Measurements from ENCODE around the gene B3GLCT.
"Not testable (repeated sequence)": the region's sequence is repeated elsewhere in the genome, so short reads cannot be mapped to it uniquely, and the experiment has no call there.

B3GLCT gene

GRCh38 chr13:31199527-31199848 is 287 bp upstream of the B3GLCT start:
- no peaks in the 10 kb centered on the region for H3K9me3 Mint-ChIP-seq
- H3K4me3 Mint-ChIP-seq: peak overlapping the region; percentile 91
- DNase-seq (ENCODE audit: low spot score in 2 of 2) (no peak), ATAC-seq (ENCODE audit: low read depth) (peak; percentile 18)
- H3K36me3 Mint-ChIP-seq: peaks cover 4% of the 10 kb centered on the region
- peak overlapping the region; percentile 93 for H3K27ac Mint-ChIP-seq
- H3K4me1 Mint-ChIP-seq: peaks cover 12% of the 10 kb centered on the region
- H3K27me3 Mint-ChIP-seq: no peaks in the 10 kb centered on the region

GRCh38 chr13:31200637-31200971 is 829 bp downstream of the B3GLCT start:
- Mint-ChIP-seq H3K27me3 (no peaks in the 10 kb centered on the region), H3K36me3 (no peaks in the 10 kb centered on the region), H3K9me3 (no peaks in the 10 kb centered on the region), H3K27ac (peak overlapping the region; percentile 32), H3K4me3 (peak overlapping the region; percentile 79), H3K4me1 (peaks cover 12% of the 10 kb centered on the region)
- ATAC-seq (ENCODE audit: low read depth): peak; percentile 16
- DNase-seq (ENCODE audit: low spot score in 2 of 2): no peak

- Mint-ChIP-seq H3K4me3 (peak overlapping the region; percentile 79), H3K4me1 (peaks cover 12% of the 10 kb centered on the region), H3K9me3 (no peaks in the 10 kb centered on the region), H3K27ac (no peak overlapping the region), H3K36me3 (no peaks in the 10 kb centered on the region), H3K27me3 (no peaks in the 10 kb centered on the region)
- ATAC-seq (ENCODE audit: low read depth): no peak
- no peak for DNase-seq (ENCODE audit: low spot score in 2 of 2)
Observed at GRCh38 chr13:31201341-31202031, 1.7 kb downstream of the B3GLCT start.

- no peaks in the 10 kb centered on the region for H3K36me3 Mint-ChIP-seq
- peaks cover 13% of the 10 kb centered on the region for H3K4me1 Mint-ChIP-seq
- no peaks in the 10 kb centered on the region for H3K9me3 Mint-ChIP-seq
- H3K27ac Mint-ChIP-seq: no peak overlapping the region
- ATAC-seq (ENCODE audit: low read depth): no peak
- DNase-seq (ENCODE audit: low spot score in 2 of 2): no peak
- no peak overlapping the region for H3K4me3 Mint-ChIP-seq
- H3K27me3 Mint-ChIP-seq: no peaks in the 10 kb centered on the region
Observed at GRCh38 chr13:31204592-31204991, 4.8 kb downstream of the B3GLCT start.

GRCh38 chr13:31207661-31208552 is 8.1 kb downstream of the B3GLCT start:
- DNase-seq (ENCODE audit: low spot score in 2 of 2) (no peak), ATAC-seq (ENCODE audit: low read depth) (no peak)
- no peak overlapping the region for H3K27ac Mint-ChIP-seq
- H3K27me3 Mint-ChIP-seq: no peaks in the 10 kb centered on the region
- H3K9me3 Mint-ChIP-seq: no peaks in the 10 kb centered on the region
- H3K4me1 Mint-ChIP-seq: peaks cover 7% of the 10 kb centered on the region
- H3K4me3 Mint-ChIP-seq: no peak overlapping the region
- H3K36me3 Mint-ChIP-seq: no peaks in the 10 kb centered on the region

- Mint-ChIP-seq H3K27ac (no peak overlapping the region), H3K36me3 (no peaks in the 10 kb centered on the region), H3K4me1 (peaks cover 8% of the 10 kb centered on the region), H3K4me3 (no peak overlapping the region), H3K27me3 (no peaks in the 10 kb centered on the region), H3K9me3 (no peaks in the 10 kb centered on the region)
- ATAC-seq (ENCODE audit: low read depth) (no peak), DNase-seq (ENCODE audit: low spot score in 2 of 2) (no peak)
Observed at GRCh38 chr13:31208559-31209122, 8.9 kb downstream of the B3GLCT start.

GRCh38 chr13:31209172-31209840 is 9.5 kb downstream of the B3GLCT start:
- Mint-ChIP-seq H3K36me3 (no peaks in the 10 kb centered on the region), H3K9me3 (no peaks in the 10 kb centered on the region), H3K4me1 (peaks cover 8% of the 10 kb centered on the region), H3K27ac (no peak overlapping the region), H3K27me3 (no peaks in the 10 kb centered on the region), H3K4me3 (no peak overlapping the region)
- DNase-seq (ENCODE audit: low spot score in 2 of 2) (no peak), ATAC-seq (ENCODE audit: low read depth) (no peak)

- H3K36me3 Mint-ChIP-seq: no peaks in the 10 kb centered on the region
- no peaks in the 10 kb centered on the region for H3K27me3 Mint-ChIP-seq
- no peak overlapping the region for H3K27ac Mint-ChIP-seq
- H3K4me3 Mint-ChIP-seq: no peak overlapping the region
- peaks cover 8% of the 10 kb centered on the region for H3K4me1 Mint-ChIP-seq
- DNase-seq (ENCODE audit: low spot score in 2 of 2): no peak
- no peaks in the 10 kb centered on the region for H3K9me3 Mint-ChIP-seq
- no peak for ATAC-seq (ENCODE audit: low read depth)
Observed at GRCh38 chr13:31209841-31210210, 10.1 kb downstream of the B3GLCT start.

- Mint-ChIP-seq H3K27me3 (no peaks in the 10 kb centered on the region), H3K4me3 (no peak overlapping the region), H3K36me3 (peaks cover 13% of the 10 kb centered on the region), H3K27ac (no peak overlapping the region), H3K9me3 (peaks cover 1% of the 10 kb centered on the region), H3K4me1 (peaks cover 2% of the 10 kb centered on the region)
- DNase-seq (ENCODE audit: low spot score in 2 of 2) (no peak), ATAC-seq (ENCODE audit: low read depth) (no peak)
Observed at GRCh38 chr13:31213651-31214289, 14.0 kb downstream of the B3GLCT start.

- no peak for ATAC-seq (ENCODE audit: low read depth)
- Mint-ChIP-seq H3K4me1 (peaks cover 2% of the 10 kb centered on the region), H3K27me3 (no peaks in the 10 kb centered on the region), H3K4me3 (no peak overlapping the region), H3K27ac (no peak overlapping the region), H3K9me3 (peaks cover 1% of the 10 kb centered on the region), H3K36me3 (peaks cover 13% of the 10 kb centered on the region)
- no peak for DNase-seq (ENCODE audit: low spot score in 2 of 2)
Observed at GRCh38 chr13:31214435-31214834, 14.7 kb downstream of the B3GLCT start.

- not testable (repeated sequence) for H3K4me3 Mint-ChIP-seq; H3K9me3 Mint-ChIP-seq; DNase-seq (ENCODE audit: low spot score in 2 of 2); H3K27ac Mint-ChIP-seq; H3K27me3 Mint-ChIP-seq; ATAC-seq (ENCODE audit: low read depth); H3K4me1 Mint-ChIP-seq
- peaks cover 14% of the 10 kb centered on the region for H3K36me3 Mint-ChIP-seq
Observed at GRCh38 chr13:31216916-31217315, 17.1 kb downstream of the B3GLCT start.

- Mint-ChIP-seq H3K27me3 (no peaks in the 10 kb centered on the region), H3K4me3 (no peak overlapping the region), H3K36me3 (peaks cover 14% of the 10 kb centered on the region), H3K27ac (no peak overlapping the region), H3K9me3 (peaks cover 1% of the 10 kb centered on the region), H3K4me1 (no peaks in the 10 kb centered on the region)
- no peak for ATAC-seq (ENCODE audit: low read depth)
- no peak for DNase-seq (ENCODE audit: low spot score in 2 of 2)
Observed at GRCh38 chr13:31219909-31220598, 20.3 kb downstream of the B3GLCT start.

GRCh38 chr13:31221057-31221456 is 21.3 kb downstream of the B3GLCT start:
- no peak overlapping the region for H3K4me3 Mint-ChIP-seq
- ATAC-seq (ENCODE audit: low read depth): no peak
- peaks cover 16% of the 10 kb centered on the region for H3K36me3 Mint-ChIP-seq
- no peak overlapping the region for H3K27ac Mint-ChIP-seq
- peaks cover 1% of the 10 kb centered on the region for H3K9me3 Mint-ChIP-seq
- H3K4me1 Mint-ChIP-seq: no peaks in the 10 kb centered on the region
- DNase-seq (ENCODE audit: low spot score in 2 of 2): no peak
- no peaks in the 10 kb centered on the region for H3K27me3 Mint-ChIP-seq
